HG03039 (cell line): ENCODE measurements around the gene KLF11.
"Not testable (repeated sequence)": the region's sequence is repeated elsewhere in the genome, so short reads cannot be mapped to it uniquely, and the experiment has no call there.

ENCODE experiments used
- ATAC-seq: cut with Tn5 transposase; IDR thresholded peaks from one replicate; pipeline ENCODE4 v1.9.1; 2021; ENCODE audit warnings: mild to moderate bottlenecking, moderate library complexity; ENCODE audit not compliant: unreplicated experiment

Gene KLF11

DNA sequence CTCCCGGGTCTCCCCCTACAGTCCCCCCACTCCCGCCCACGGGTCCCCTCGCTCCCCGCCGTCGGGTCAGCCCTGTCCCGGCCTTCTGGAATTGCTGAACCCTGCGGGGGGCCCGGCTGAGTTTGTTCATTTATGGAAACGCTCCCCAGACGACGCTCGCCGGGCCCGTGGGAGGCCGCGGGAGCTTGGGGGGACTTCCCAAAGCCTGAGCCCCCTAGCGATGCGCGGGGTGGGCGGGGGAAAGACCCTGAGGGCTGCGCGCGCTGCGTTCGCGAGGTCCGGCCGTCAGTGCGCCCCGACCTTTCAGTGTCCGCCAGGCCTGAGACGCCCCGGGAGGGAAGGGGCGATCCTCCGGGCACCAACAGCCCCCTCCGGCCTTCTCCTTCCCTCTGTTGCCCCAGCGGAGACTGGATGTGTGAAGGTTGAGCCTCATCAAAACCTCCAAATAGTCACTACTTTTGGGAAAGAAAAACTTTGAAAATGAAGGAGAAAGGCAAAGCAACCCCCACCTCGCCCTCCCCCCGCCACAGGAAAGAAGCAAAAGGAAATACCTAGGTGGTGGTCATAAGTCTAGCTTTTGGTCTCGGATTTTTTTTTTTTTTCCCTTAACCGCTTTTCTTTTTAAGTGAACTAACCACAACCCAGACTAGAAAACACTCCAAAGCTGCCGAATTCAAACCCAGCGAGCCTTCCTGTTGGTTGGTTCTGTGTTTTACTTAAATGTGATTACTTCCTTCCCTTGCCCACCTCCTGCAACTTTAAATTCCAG lies 37.4 kb downstream of the KLF11 start:
- ATAC-seq: no peak

- ATAC-seq: no peak
These were observed 39.7 kb downstream of the KLF11 start for GRCh38 chr2:10083046-10083445.

DNA sequence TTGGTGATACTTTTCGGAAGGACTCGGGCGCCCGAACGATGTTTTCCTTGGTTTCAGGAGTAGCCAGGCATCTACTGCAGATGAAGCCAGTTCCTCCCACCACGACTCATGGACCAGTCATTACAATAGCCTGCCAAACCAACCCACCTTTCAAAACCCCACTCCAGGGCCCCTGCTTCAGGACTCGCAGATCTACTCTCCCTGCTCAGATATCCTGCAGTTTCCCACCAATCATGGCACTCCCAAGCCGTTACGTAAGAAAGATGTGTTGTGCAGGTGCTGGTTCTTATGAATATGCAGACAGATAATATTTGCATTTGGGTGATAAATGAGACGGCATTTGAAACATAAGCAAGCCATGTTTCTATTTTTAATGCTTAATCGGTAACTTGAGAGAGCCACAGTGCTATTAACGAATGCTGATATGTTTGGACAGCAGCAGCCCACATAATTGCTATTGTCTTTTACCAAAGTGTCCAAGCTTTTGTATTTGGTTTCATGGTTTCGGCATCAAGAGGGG lies 40.4 kb downstream of the KLF11 start:
- ATAC-seq: no peak

DNA sequence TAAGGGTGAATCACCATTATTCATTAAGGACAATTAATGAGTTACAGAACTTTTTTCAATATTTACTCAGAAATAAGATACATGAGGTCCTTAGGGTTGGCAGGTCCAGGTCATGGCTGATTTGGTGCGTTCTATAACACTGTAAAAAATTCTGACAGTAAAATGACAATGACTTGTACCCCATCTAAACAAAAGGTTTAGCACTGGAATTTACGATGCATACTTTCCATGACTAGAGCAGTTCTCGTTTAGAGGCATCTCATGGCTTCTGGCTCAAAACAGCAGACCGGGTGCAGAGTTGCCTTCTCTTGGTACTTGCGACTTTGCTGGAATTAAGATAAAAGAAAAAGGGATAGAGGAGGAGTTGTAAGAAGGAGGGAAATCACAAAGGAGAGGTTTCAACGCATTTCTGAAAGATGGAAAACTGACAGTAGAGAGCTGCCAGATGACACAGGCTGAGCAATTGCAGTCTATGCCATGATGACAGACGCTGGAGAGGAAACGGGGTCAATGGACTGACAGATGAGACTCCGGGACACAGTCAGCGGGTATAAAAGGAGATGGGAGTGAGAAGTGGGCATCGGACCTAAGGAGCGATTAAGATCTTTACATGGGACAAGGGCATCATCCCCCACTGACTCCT lies 41.0 kb downstream of the KLF11 start:
- no peak for ATAC-seq

DNA sequence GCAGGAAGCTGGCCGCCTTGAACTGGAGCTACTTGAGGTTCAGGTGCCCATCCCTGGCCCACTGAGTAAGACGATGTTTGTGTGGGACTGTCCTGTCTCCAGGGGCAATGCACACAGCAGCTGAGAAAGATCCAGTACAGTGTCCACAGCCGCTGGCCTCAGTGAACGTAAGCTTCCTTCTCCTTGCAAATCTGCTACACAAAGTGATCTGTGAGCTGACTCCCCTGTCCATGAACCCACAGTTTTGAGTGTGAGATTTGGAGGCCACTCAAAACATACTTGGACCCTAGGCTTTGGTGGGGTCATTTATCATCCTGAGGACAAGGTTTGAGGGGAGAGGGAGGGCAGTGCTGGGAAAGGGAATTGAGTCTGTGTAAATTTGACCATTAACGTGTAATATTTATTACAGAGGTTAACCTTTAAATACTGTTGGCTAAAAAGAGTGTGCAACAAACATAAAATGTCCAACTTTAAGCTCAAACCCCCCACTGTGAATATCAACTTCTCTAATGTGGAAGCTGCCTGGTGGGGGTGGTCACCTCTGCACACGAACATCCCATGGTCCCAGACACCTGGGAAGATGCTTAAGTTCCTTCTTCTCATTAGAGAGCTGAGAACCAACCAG lies 41.8 kb downstream of the KLF11 start:
- no peak for ATAC-seq

DNA sequence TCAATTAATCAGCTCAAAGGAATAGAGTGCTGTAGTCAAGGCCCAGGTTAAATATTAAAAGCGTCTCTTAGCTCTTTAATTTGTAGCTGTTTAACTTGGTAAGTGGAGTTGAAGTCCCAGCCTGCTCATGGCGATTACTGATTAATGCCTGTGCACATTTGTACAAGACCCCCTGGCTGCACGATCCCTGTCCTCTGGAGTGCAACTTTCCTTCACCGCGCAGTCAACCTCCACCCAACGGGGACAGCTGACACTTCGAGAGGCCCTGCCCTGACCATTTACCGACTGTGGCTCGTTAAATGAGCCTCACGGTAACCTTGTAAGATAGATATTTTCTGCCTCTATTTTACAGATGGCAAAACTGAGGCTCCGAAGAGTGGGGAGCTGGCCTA lies 42.3 kb downstream of the KLF11 start:
- ATAC-seq: no peak

GRCh38 chr2:10086950-10087349 lies 43.6 kb downstream of the KLF11 start:
- ATAC-seq: no peak

GRCh38 chr2:10087360-10087759 lies 44.0 kb downstream of the KLF11 start:
- no peak for ATAC-seq

- ATAC-seq: no peak
These were observed 46.3 kb downstream of the KLF11 start for GRCh38 chr2:10089565-10090190.

DNA sequence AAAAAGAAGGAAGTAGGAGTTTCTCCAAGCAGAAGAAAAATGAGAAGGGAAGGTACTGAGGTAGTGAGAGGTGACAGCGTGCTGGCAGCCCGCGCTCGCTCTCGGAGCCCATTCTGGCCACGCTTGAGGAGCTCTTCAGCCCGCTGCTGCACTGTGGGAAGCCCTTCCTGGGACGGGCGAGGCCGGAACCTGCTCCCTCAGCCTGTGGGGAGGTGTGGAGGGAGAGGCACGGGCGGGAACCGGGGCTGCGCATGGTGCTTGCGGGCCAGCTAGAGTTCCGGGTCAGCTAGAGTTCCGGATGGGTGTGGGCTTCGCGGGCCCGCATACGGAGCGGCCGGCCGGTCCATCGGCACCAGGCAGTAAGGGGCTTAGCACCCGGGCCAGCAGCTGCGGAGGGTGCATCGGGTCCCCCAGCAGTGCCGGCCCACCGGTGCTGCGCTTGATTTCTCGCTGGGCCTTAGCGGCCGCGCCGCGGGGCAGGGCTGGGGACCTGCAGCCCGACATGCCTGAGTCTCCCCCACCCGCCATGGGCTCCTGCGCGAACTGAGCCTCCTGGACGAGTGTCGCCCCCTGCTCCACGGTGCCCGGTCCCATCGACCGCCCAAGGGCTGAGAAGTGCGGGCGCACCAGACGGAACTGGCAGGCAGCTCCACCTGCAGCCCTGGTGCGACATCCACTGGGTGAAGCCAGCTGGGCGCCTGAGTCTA lies 48.0 kb downstream of the KLF11 start:
- no peak for ATAC-seq

- ATAC-seq: not testable (repeated sequence)
These were observed 48.5 kb downstream of the KLF11 start for GRCh38 chr2:10091889-10092244.

DNA sequence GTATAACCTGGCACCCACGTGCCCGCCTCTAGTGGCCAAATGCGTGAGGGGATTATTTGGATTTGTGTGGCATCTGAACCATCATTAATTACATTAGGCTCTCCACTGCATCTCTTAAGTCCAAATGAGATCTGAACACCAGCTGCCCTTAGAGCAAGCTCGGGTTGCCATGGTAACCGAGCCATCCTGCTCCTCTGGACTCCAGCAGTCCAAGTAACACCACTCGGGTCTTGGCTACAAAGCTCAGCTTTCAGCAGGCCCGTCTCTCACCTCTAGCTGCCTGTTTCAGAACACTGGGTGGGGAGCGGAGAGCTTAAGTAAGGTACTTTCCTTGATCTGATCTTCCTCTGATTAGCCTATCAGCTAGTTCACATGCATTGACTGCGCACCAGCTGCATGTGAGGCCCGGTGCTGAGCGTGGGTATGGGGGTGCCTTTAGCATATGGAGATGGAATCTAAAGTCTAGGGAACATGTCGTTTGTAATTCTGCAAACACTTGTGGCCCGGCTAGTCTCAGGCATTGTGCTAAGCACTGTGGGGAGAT lies 51.0 kb downstream of the KLF11 start:
- ATAC-seq: no peak

GRCh38 chr2:10095175-10095574 lies 51.8 kb downstream of the KLF11 start:
- ATAC-seq: no peak

DNA sequence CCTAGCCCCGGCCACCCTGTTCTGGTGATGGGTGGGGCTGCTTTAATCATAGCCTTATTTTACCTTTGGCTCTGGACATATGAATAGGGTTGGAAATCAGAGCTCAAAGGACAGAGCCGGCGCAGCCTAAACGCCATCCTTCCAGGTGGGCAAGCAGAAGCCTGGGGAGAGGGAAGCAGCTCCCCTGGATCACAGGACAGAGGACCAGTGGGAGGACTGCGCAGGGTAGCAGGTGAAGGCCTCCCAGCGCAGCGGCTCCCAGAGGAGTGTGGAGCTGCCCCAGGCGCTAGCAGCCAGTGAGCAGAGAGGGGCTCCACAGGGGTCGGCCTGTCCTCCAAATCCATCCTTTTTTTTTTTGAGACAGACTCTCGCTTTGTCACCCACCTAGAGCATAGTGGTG lies 53.3 kb downstream of the KLF11 start:
- no peak for ATAC-seq

GRCh38 chr2:10097352-10098148 lies 54.2 kb downstream of the KLF11 start:
- peak; percentile 65 for ATAC-seq

- ATAC-seq: no peak
These were observed 58.1 kb downstream of the KLF11 start for GRCh38 chr2:10101491-10101890.

DNA sequence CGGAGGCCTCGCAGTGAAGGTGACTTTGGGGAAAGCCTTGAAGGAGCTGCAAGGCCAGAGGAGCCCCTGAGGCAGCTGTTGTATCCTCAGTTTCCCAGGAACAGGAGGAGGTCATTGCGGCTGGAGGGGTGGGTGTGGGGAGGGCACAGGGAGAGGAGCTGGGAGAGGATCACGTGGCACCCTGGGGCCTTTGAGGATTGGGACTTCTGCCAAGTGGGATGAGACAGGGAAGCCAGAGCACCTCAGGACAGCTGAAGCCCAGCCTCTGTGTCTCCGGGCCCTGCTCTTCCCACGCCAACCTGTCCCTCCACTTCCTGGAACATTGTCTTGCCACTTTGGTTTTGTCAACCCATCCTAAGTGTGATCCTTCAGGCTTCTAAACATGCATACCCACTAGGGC lies 59.8 kb downstream of the KLF11 start:
- ATAC-seq: no peak
